Tibial nerve (tissue), 4 donors: ENCODE data around the gene CAP2. TPM values are rescaled to one million over a fixed set of nuclear protein-coding genes. Genes with fewer than 3 reads are reported as not detected.
"Not testable (repeated sequence)": the region's sequence is repeated elsewhere in the genome, so short reads cannot be mapped to it uniquely, and the experiment has no call there.

Experiments used
- DNase-seq, 2 donors: peaks; one replicate each; pipeline ENCODE4 v3.0.0-alpha.2; 2019; ENCODE audit warnings: low spot score in 2 of 2
- H3K27ac ChIP-seq, 4 donors: fragments of 200-600 bp; sonication (generic) in 3 of 4; one replicate each; pipeline ENCODE4 v1.5.1; 2017 to 2019; ENCODE audit warnings: mild to moderate bottlenecking in 1 of 4
- H3K27me3 ChIP-seq, 2 donors: fragments of 200-600 bp; sonication (generic) in 1 of 2; one replicate each; pipeline versions ENCODE4 v1.5.1 to v1.6.0; 2017 to 2019
- H3K36me3 ChIP-seq, 3 donors: fragments of 200-600 bp; sonication (generic); one replicate each; pipeline ENCODE4 v1.5.1; 2018 to 2019
- H3K4me1 ChIP-seq, 4 donors: fragments of 200-600 bp; sonication (generic) in 3 of 4; one replicate each; pipeline ENCODE4 v1.5.1; 2017 to 2019
- H3K4me3 ChIP-seq, 4 donors: fragments of 200-600 bp; sonication (generic) in 3 of 4; one replicate each; pipeline ENCODE4 v1.5.1; 2017 to 2019; ENCODE audit warnings: mild to moderate bottlenecking in 1 of 4, moderate library complexity in 1 of 4
- H3K9me3 ChIP-seq, 4 donors: fragments of 200-600 bp; sonication (generic) in 3 of 4; one replicate each; pipeline ENCODE4 v1.5.1; 2017 to 2019
- CTCF ChIP-seq, 5 experiments: fragments of 200-600 bp in 3 of 5; fragments of 450-650 bp in 2 of 5; sonication (generic) in 3 of 5; IDR thresholded peaks; one replicate each; pipeline ENCODE4 v1.5.1; 2016 to 2019; ENCODE audit warnings: antibody characterized with exemption in 5 of 5, mild to moderate bottlenecking in 3 of 5, moderate library complexity in 2 of 5
- EP300 ChIP-seq, 2 donors: sonication (generic); formaldehyde crosslinking; IDR thresholded peaks; one replicate each; pipeline ENCODE4 v1.6.1; 2017; ENCODE audit warnings: antibody characterized with exemption in 2 of 2, mild to moderate bottlenecking in 1 of 2
- POLR2A ChIP-seq, 2 donors: fragments of 450-650 bp; IDR thresholded peaks; one replicate each; pipeline ENCODE4 v1.6.1; 2017; ENCODE audit warnings: antibody characterized with exemption in 2 of 2, mild to moderate bottlenecking in 2 of 2, moderate library complexity in 2 of 2
- WGBS, 2 donors: methylation state at CpG; one replicate each; pipeline ENCODE4 v1.1.5; 2018; 5-methylcytosine and 5-hydroxymethylcytosine counted together
- total RNA-seq, 4 donors: library from RNA; depleted of rRNA; stranded (reverse); fragments of >200 nt; gene quantifications; one replicate each; pipeline ENCODE4 v1.1.0, GENCODE V29; 2016

CAP2 gene
- total RNA-seq, 4 donors from 2014 or later = 4.2 to 11.8 (median 4.8) TPM

- peaks cover 0 to 13% (median 3%) of the 10 kb centered on the region in 4 donors for H3K4me1 ChIP-seq
- TF ChIP-seq EP300 (IDR thresholded peaks at IDR 0.05) = no peak
- TF ChIP-seq CTCF (IDR thresholded peaks at IDR 0.05) = no peak
- TF ChIP-seq POLR2A (IDR thresholded peaks at IDR 0.05) = no peak
- no peak for DNase-seq
- no peak overlapping the region for H3K27ac ChIP-seq
- no peaks in the 10 kb centered on the region for H3K9me3 ChIP-seq
- no peak overlapping the region for H3K4me3 ChIP-seq
- 78 to 80% methylated on average over 7 of the region's 7 CpGs for WGBS, 2 donors
- no peaks in the 10 kb centered on the region for H3K36me3 ChIP-seq
- no peaks in the 10 kb centered on the region for H3K27me3 ChIP-seq
Observed at GRCh38 chr6:17585766-17586490, 192.5 kb downstream of the CAP2 start.

GRCh38 chr6:17586623-17587022, 193.2 kb downstream of the CAP2 start:
- not testable (repeated sequence) for H3K4me3 ChIP-seq, H3K9me3 ChIP-seq, H3K27ac ChIP-seq, H3K36me3 ChIP-seq, H3K27me3 ChIP-seq, DNase-seq
- H3K4me1 ChIP-seq = peaks cover 0 to 13% (median 3%) of the 10 kb centered on the region in 4 donors
- 90 to 95% methylated on average over 13 of the region's 13 CpGs for WGBS, 2 donors

- TF ChIP-seq CTCF (IDR thresholded peaks at IDR 0.05) (no peak), EP300 (IDR thresholded peaks at IDR 0.05) (no peak)
- 85% methylated on average over 6 of the region's 6 CpGs for WGBS, 2 donors
- H3K4me1 ChIP-seq = peaks cover 0 to 13% (median 3%) of the 10 kb centered on the region in 4 donors
- DNase-seq = no peak
- H3K27ac ChIP-seq = no peak overlapping the region
- H3K4me3 ChIP-seq = no peak overlapping the region
- no peaks in the 10 kb centered on the region for H3K9me3 ChIP-seq
- no peaks in the 10 kb centered on the region for H3K27me3 ChIP-seq
- no peaks in the 10 kb centered on the region for H3K36me3 ChIP-seq
Observed at GRCh38 chr6:17588011-17588410, 194.6 kb downstream of the CAP2 start.

GRCh38 chr6:17589406-17590096, 196.2 kb downstream of the CAP2 start:
- no peak for DNase-seq
- H3K27me3 ChIP-seq = no peaks in the 10 kb centered on the region
- H3K4me3 ChIP-seq = no peak overlapping the region
- no peaks in the 10 kb centered on the region for H3K9me3 ChIP-seq
- WGBS, 2 donors = 73 to 78% methylated on average over 5 of the region's 5 CpGs
- no peaks in the 10 kb centered on the region for H3K36me3 ChIP-seq
- H3K4me1 ChIP-seq = peaks cover 0 to 2% (median 0%) of the 10 kb centered on the region in 4 donors
- no peak for TF ChIP-seq POLR2A (IDR thresholded peaks at IDR 0.05)
- TF ChIP-seq EP300 (IDR thresholded peaks at IDR 0.05) = no peak
- H3K27ac ChIP-seq = no peak overlapping the region

GRCh38 chr6:17591287-17591686, 197.9 kb downstream of the CAP2 start:
- TF ChIP-seq POLR2A (IDR thresholded peaks at IDR 0.05) = no peak
- 74 to 89% methylated on average over 1 of the region's 1 CpG for WGBS, 2 donors

GRCh38 chr6:17593246-17593645, 199.9 kb downstream of the CAP2 start:
- Histone ChIP-seq H3K4me3 (no peak overlapping the region), H3K36me3 (no peaks in the 10 kb centered on the region), H3K9me3 (no peaks in the 10 kb centered on the region), H3K4me1 (no peaks in the 10 kb centered on the region), H3K27ac (no peak overlapping the region), H3K27me3 (no peaks in the 10 kb centered on the region)
- no peak for DNase-seq
- TF ChIP-seq CTCF (IDR thresholded peaks at IDR 0.05) (no peak), EP300 (IDR thresholded peaks at IDR 0.05) (no peak), POLR2A (IDR thresholded peaks at IDR 0.05) (no peak)

More at GRCh38 chr6:17591287-17591686, 197.9 kb downstream of the CAP2 start:
- no peak for DNase-seq
- H3K36me3 ChIP-seq = no peaks in the 10 kb centered on the region
- no peaks in the 10 kb centered on the region for H3K4me1 ChIP-seq
- H3K9me3 ChIP-seq = no peaks in the 10 kb centered on the region
- H3K27ac ChIP-seq = no peak overlapping the region
- H3K4me3 ChIP-seq = no peak overlapping the region
- H3K27me3 ChIP-seq = no peaks in the 10 kb centered on the region
